Fibroblast of villous mesenchyme (primary cell): ENCODE results near the gene FAM43A. TPM values are rescaled to one million over a fixed set of nuclear protein-coding genes. Genes with fewer than 3 reads are reported as not detected.

ENCODE experiments used
- DNase-seq: peaks from one replicate; pipeline ENCODE4 v3.0.0-alpha.2; 2010; ENCODE audit warnings: low read depth
- H3K4me3 ChIP-seq: 2 replicates; pipeline ENCODE4 v1.5.1; 2011; ENCODE audit warnings: low read depth, mild to moderate bottlenecking, low read length
- total RNA-seq: library from RNA; depleted of rRNA; stranded (reverse); fragments of >200 nt; gene quantifications from 2 replicates; pipeline ENCODE4 v1.2.3, GENCODE V29; 2012
- TF ChIP-seq, protein P1 (sequence below): IDR thresholded peaks from 2 replicates; pipeline ENCODE4 v1.5.1; 2012; ENCODE audit warnings: low read depth, mild to moderate bottlenecking, low read length; ENCODE audit not compliant: insufficient read depth

FAM43A gene
- total RNA-seq, 1 donor, result 22.0 TPM

DNA sequence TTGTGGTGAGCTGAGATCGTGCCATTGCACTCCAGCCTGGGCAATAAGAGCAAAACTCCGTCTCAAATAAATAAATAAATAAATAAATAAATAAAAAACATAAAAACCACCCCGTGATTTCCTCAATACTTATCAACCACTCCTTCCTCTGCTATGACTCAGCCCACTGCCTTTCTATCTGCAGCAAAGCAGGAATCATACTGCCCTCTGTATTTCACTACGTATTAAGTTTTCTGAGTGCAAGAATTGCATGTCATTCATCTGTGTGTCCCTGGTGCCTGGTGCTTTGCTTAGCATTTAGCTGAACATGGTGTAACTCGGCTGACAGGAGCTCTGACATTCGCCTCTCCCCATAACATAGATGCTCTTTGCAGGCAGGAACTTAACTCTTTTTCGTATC lies 20.8 kb upstream of the FAM43A start:
- TF ChIP-seq, protein P1, sequence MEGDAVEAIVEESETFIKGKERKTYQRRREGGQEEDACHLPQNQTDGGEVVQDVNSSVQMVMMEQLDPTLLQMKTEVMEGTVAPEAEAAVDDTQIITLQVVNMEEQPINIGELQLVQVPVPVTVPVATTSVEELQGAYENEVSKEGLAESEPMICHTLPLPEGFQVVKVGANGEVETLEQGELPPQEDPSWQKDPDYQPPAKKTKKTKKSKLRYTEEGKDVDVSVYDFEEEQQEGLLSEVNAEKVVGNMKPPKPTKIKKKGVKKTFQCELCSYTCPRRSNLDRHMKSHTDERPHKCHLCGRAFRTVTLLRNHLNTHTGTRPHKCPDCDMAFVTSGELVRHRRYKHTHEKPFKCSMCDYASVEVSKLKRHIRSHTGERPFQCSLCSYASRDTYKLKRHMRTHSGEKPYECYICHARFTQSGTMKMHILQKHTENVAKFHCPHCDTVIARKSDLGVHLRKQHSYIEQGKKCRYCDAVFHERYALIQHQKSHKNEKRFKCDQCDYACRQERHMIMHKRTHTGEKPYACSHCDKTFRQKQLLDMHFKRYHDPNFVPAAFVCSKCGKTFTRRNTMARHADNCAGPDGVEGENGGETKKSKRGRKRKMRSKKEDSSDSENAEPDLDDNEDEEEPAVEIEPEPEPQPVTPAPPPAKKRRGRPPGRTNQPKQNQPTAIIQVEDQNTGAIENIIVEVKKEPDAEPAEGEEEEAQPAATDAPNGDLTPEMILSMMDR, result no peak
- H3K4me3 ChIP-seq, result no peak overlapping the region
- peak; percentile 16 for DNase-seq

DNA sequence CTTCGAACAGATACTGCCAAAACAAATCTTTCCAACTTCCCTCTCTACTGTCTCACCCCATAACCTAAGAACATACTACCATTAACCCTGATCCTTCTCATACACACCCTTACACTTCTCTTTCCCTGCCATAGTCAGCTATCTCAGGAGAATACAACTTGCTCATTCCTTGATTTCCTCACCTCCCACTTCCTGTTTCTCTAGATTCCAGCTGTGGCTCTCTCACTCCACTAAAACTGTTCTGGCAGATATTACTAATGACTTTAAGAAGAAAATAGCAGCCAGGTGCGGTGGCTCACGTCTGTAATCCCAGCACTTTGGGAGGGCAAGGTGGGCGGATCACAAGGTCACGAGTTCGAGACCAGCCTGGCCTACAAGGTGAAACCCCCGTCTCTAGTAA lies 18.3 kb upstream of the FAM43A start:
- TF ChIP-seq, protein P1, result no peak
- no peak overlapping the region for H3K4me3 ChIP-seq
- no peak for DNase-seq

DNA sequence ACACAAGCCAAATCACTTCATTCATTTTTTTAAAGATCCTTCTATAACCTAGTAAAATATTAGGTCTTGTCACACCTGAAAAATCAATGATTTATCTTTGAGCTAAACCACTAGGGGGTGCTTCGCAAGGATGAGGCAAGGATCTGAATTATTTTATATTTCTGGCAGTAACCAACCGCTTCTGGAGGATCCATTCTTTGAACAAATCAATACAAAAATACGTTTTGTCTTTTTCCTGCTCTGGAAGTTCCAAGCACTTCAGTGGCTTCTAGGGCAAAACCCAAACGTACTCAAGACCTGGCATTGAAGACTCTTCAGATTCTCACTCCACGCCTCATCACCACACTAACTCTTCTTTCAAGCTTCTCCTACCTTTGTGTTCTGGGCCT lies 14.2 kb upstream of the FAM43A start:
- TF ChIP-seq, protein P1, result peak; percentile 53
- DNase-seq, result peak; percentile 55
- H3K4me3 ChIP-seq, result peak overlapping the region; percentile 93

DNA sequence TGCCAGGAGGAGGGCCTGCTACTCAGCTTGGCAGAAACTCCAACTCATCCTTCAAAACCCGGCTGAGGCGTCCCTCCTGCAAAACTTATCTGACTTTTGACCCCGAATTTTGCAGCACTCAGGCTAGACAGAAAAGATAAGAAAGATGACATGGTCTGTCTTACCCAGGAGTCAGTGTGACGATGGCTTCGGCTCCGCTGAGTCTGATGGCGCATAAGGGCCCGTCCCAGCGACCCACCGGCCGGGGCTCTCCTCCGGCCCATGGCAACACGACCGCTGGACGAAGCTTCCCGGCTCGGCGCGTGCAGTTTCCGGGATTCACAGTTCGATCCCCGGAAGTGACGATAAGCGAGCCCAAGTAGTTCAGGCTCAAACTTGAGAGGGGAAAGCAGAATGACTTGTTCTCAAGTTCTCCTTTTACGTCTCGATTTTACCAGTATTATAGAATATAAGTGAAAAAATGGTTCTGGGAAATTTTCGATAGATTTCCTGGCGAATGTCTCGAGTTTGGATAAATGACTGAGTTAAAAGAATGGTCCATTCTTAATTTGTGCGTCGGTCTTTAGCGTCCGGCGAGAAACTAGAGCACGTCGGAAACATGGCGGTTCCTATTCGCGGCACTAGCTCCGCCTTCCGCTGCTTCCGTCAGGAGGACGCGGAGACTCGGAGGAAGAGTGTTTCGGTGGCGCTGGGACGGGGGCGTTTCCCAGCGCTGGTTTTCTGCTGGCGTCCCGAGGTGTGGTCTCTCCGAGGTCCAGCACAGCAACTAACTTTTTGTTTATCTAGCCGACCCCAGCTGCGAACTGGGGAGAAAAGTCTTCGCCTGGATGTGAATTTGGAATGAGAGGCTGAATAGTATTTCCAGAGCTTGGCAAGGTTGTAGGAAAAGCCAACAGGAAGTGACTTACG lies 13.5 kb upstream of the FAM43A start, which contains the start of gene LSG1:
LSG1 (minus strand) TSS at position 292 of the 909 bp plus-strand sequence; CDS start at position 263, 29 bp downstream.
- H3K4me3 ChIP-seq, result peak within 1 kb of the TSS; percentile 93
- TF ChIP-seq, protein P1, result no peak
- DNase-seq, result peak; percentile 98

DNA sequence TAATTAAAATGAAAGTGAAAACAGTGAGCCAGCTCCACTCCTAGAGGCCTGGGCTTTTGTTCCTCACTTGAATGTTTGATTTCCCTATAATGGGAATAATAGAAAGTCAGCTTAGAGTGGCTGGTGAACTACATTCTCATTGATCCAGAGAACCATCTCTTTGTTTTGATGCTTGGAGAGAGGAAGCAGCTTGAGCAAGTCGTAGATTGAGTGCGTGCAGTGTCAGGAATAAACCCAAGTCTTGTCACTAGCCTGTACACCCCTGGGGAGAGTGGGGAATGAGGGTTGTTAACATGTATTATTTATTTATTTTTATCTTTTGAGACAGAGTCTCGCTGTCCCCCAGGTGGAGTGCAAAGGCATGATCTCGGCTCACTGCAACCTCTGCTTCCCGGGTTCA lies 12.8 kb upstream of the FAM43A start:
- H3K4me3 ChIP-seq, result peak overlapping the region; percentile 93
- DNase-seq, result no peak
- TF ChIP-seq, protein P1, result no peak

DNA sequence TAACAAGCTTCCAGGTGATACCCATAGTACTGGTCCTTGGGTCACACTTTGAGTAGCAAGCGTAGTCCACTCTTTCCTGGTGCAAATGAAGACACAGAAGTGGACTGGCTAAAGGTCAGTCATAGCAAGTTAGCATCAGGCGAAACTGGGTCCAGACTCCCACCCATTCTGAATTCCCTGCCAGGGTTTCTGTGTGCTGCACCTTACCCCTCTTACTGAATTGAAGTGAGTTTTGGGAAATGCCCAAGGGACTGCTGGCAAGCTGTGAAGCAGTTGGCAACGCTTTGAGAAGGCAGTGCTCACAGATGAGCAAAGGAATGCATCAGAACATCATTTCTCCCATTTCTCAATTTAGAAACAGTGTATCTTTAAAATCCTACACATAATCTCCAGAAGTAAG lies 11.9 kb upstream of the FAM43A start:
- no peak for DNase-seq
- TF ChIP-seq, protein P1, result no peak
- H3K4me3 ChIP-seq, result no peak overlapping the region
